GM12878 (cell line): ENCODE data around the gene PLCB4. TPM values are rescaled to one million over a fixed set of nuclear protein-coding genes. Genes with fewer than 3 reads are reported as not detected.

Source experiments
- ATAC-seq: fragments of 200-7000 bp; cut with Tn5 transposase; 3 replicates; pipeline ENCODE4 v1.9.1; 2020; ENCODE audit warnings: mild to moderate bottlenecking, moderate library complexity
- BruUV-seq: library from RNA; stranded (reverse); fragments of 400-500 nt; replicated peaks from 2 replicates; lab custom pipeline; 2021; lab: Mats Ljungman, UMichigan
- CTCF ChIA-PET: fragments of 300-600 bp; sonication (Branson Sonifier 250); formaldehyde crosslinking; extraction: SDS; loops from one replicate; lab custom pipeline; 2021; ENCODE audit warnings: inconsistent platforms; lab: Yijun Ruan, JAX
- POLR2A ChIA-PET: fragments of 350-600 bp; formaldehyde crosslinking; extraction: SDS; loops from one replicate; lab custom pipeline; 2021; ENCODE audit warnings: inconsistent platforms; lab: Charles Lee
- RAD21 ChIA-PET: fragments of 300-600 bp; sonication (Branson Sonifier 250); formaldehyde crosslinking; loops from one replicate; lab custom pipeline; 2023; ENCODE audit warnings: antibody characterized with exemption; ENCODE audit not compliant: unreplicated experiment; lab: Charles Lee
- SMC1A ChIA-PET: fragments of 300-600 bp; sonication (Branson Sonifier 250); formaldehyde crosslinking; loops from one replicate; lab custom pipeline; 2023; ENCODE audit not compliant: unreplicated experiment, uncharacterized antibody; lab: Charles Lee
- DNase-seq: peaks from one replicate; pipeline ENCODE4 v3.0.0-alpha.2; 2011; ENCODE audit warnings: low read depth, low spot score
- FAIRE-seq: peaks from 3 replicates; lab custom pipeline; 2011; peaks lifted over from hg19 to GRCh38; lab: Jason Lieb, UNC
- H2AFZ ChIP-seq: 2 replicates; pipeline ENCODE4 v1.6.0; 2011; ENCODE audit warnings: low read depth, low read length, control low read depth; ENCODE audit not compliant: control insufficient read depth
- H3K27ac ChIP-seq: 2 replicates; pipeline ENCODE4 v1.5.1; 2011; ENCODE audit warnings: control low read depth; ENCODE audit not compliant: control insufficient read depth, insufficient read depth
- H3K27me3 ChIP-seq, 2 experiments: replicated peaks in 1 of 2; 2 replicates each; pipeline versions ENCODE4 v1.6.0 to v1.6.1; 2011; ENCODE audit warnings: low read length in 1 of 2; ENCODE audit not compliant: control insufficient read depth in 2 of 2, insufficient read depth in 2 of 2
- H3K36me3 ChIP-seq, 2 experiments: 2 replicates each; pipeline ENCODE4 v1.5.1; 2011; ENCODE audit warnings: low read length in 1 of 2; ENCODE audit not compliant: control insufficient read depth in 2 of 2, insufficient read depth in 2 of 2
- H3K4me1 ChIP-seq: 2 replicates; pipeline ENCODE4 v1.6.1; 2011; ENCODE audit warnings: mild to moderate bottlenecking, low read length, moderate library complexity, mixed read lengths; ENCODE audit not compliant: control insufficient read depth, insufficient read depth
- H3K4me2 ChIP-seq: 2 replicates; pipeline ENCODE4 v1.6.0; 2011; ENCODE audit warnings: control low read depth; ENCODE audit not compliant: control insufficient read depth, insufficient read depth
- H3K4me3 ChIP-seq: fragments of 200-600 bp; sonication (generic); 2 replicates; pipeline ENCODE4 v1.5.1; 2016
- H3K79me2 ChIP-seq: 2 replicates; pipeline ENCODE4 v1.6.0; 2011; ENCODE audit warnings: low read length; ENCODE audit not compliant: control insufficient read depth, insufficient read depth
- H3K9ac ChIP-seq: 2 replicates; pipeline ENCODE4 v1.8.0; 2011; ENCODE audit warnings: low read length, control low read depth, mixed read lengths; ENCODE audit not compliant: control insufficient read depth, insufficient read depth
- H3K9me3 ChIP-seq: replicated peaks from 3 replicates; pipeline ENCODE4 v1.5.1; 2011; ENCODE audit warnings: mild to moderate bottlenecking, low read length; ENCODE audit not compliant: control insufficient read depth, insufficient read depth
- H4K20me1 ChIP-seq: 2 replicates; pipeline ENCODE4 v1.6.0; 2011; ENCODE audit not compliant: control insufficient read depth, insufficient read depth
- ASH2L ChIP-seq: fragments of 300-600, 200-600 bp; sonication (generic); IDR thresholded peaks from 2 replicates; pipeline ENCODE4 v1.6.1; 2017; ENCODE audit warnings: low read depth, mild to moderate bottlenecking, borderline replicate concordance
- BACH1 ChIP-seq: fragments of 450-650 bp; IDR thresholded peaks from 2 replicates; pipeline ENCODE4 v1.6.1; 2017; ENCODE audit warnings: mild to moderate bottlenecking, borderline replicate concordance
- BCL11A ChIP-seq: IDR thresholded peaks from 2 replicates; pipeline ENCODE4 v1.6.1; 2011; ENCODE audit warnings: low read depth, low read length
- CBFB ChIP-seq: IDR thresholded peaks from 2 replicates; pipeline ENCODE4 v1.6.1; 2016; ENCODE audit warnings: antibody characterized with exemption, low read depth
- EGR1 ChIP-seq, 2 experiments: IDR thresholded peaks; 1 replicate in 1 of 2; 2 replicates in 1 of 2; pipeline ENCODE4 v1.6.1; 2011 to 2012; ENCODE audit warnings: low read depth in 2 of 2, low read length in 2 of 2, borderline replicate concordance in 1 of 2, mild to moderate bottlenecking in 1 of 2, moderate library complexity in 1 of 2
- HDAC6 ChIP-seq: fragments of 200-600 bp; sonication (generic); IDR thresholded peaks from one replicate; pipeline ENCODE4 v1.8.0; 2017; ENCODE audit warnings: antibody characterized with exemption; ENCODE audit not compliant: unreplicated experiment
- MEF2B ChIP-seq: fragments of 450-650 bp; IDR thresholded peaks from 2 replicates; pipeline ENCODE4 v1.6.1; 2018; ENCODE audit warnings: mild to moderate bottlenecking, moderate library complexity; ENCODE audit not compliant: partially characterized antibody, poor library complexity, severe bottlenecking
- MTA3 ChIP-seq: IDR thresholded peaks from 2 replicates; pipeline ENCODE4 v1.6.1; 2012; ENCODE audit warnings: low read length, inconsistent platforms, borderline replicate concordance
- PAX5 ChIP-seq: IDR thresholded peaks from 2 replicates; pipeline ENCODE4 v1.6.1; 2011; ENCODE audit warnings: low read depth, low read length, borderline replicate concordance
- POLR2AphosphoS2 ChIP-seq: IDR thresholded peaks from 2 replicates; pipeline ENCODE4 v1.6.1; 2011; ENCODE audit warnings: low read depth, mild to moderate bottlenecking, low read length, improper control_type of control experiment, moderate library complexity
- RUNX3 ChIP-seq: IDR thresholded peaks from 2 replicates; pipeline ENCODE4 v1.6.1; 2012; ENCODE audit warnings: low read length, inconsistent platforms
- ZNF384 ChIP-seq: IDR thresholded peaks from 2 replicates; pipeline ENCODE4 v1.6.1; 2012; ENCODE audit warnings: low read depth, mild to moderate bottlenecking, low read length, improper control_type of control experiment, borderline replicate concordance
- WGBS: methylation state at CpG from one replicate; pipeline ENCODE4 v1.1.6; 2016; ENCODE audit warnings: low lambda C conversion rate; ENCODE audit not compliant: insufficient replicate concordance, insufficient coverage; ENCODE audit errors: missing lambda C conversion rate; 5-methylcytosine and 5-hydroxymethylcytosine counted together
- in situ Hi-C: fragments of 300-500 bp; cut with MboI; formaldehyde crosslinking; loops from 9 replicates; pipeline ENCODE4 v1.14.3; 2018; ENCODE audit warnings: mixed read lengths
- intact Hi-C: fragments of 100-400 bp; cut with micrococcal nuclease; formaldehyde crosslinking; loops from one replicate; pipeline ENCODE4 v1.14.2; 2022; ENCODE audit not compliant: unreplicated experiment
- polyA plus RNA-seq, 11 experiments: library from polyadenylated mRNA; depleted of rRNA in 4 of 11; unstranded in 6 of 11; stranded (reverse) in 5 of 11; fragments of >200 nt; fragmentation: Nextera tagmentation in 4 of 11; fragmentation: Illumina TruSeq in 1 of 11; extraction: Ambion mirVana in 4 of 11; extraction: Trizol in 1 of 11; gene quantifications; 1 replicate in 1 of 11; 2 replicates in 10 of 11; pipeline versions ENCODE4 v1.2.1 to v1.2.3, GENCODE V29; 2011 to 2016; ENCODE audit warnings: inconsistent platforms in 2 of 11, missing spikeins in 2 of 11, low read depth in 1 of 11
- total RNA-seq, 4 experiments: library from RNA; depleted of rRNA in 3 of 4; stranded (reverse); fragments of >200 nt in 3 of 4; fragmentation: Illumina TruSeq in 1 of 4; extraction: Trizol in 1 of 4; gene quantifications; 2 replicates each; pipeline versions ENCODE4 v1.2.1 to v1.2.3, GENCODE V29; 2013 to 2021
- TF ChIP-seq, protein P1 (sequence below): fragments of 150-350 bp; IDR thresholded peaks from 2 replicates; pipeline ENCODE4 v1.6.1; 2016; ENCODE audit warnings: low read depth, low read length
- TF ChIP-seq, protein P2 (sequence below): fragments of 450-650 bp; IDR thresholded peaks from 2 replicates; pipeline ENCODE4 v1.6.1; 2017; ENCODE audit warnings: antibody characterized with exemption, mild to moderate bottlenecking, moderate library complexity

PLCB4 gene
- total and polyA plus RNA-seq, 10 of the 15 experiments (the other 5 are each of a cell fraction or from before 2014, with no cell fraction given): not detected

DNA sequence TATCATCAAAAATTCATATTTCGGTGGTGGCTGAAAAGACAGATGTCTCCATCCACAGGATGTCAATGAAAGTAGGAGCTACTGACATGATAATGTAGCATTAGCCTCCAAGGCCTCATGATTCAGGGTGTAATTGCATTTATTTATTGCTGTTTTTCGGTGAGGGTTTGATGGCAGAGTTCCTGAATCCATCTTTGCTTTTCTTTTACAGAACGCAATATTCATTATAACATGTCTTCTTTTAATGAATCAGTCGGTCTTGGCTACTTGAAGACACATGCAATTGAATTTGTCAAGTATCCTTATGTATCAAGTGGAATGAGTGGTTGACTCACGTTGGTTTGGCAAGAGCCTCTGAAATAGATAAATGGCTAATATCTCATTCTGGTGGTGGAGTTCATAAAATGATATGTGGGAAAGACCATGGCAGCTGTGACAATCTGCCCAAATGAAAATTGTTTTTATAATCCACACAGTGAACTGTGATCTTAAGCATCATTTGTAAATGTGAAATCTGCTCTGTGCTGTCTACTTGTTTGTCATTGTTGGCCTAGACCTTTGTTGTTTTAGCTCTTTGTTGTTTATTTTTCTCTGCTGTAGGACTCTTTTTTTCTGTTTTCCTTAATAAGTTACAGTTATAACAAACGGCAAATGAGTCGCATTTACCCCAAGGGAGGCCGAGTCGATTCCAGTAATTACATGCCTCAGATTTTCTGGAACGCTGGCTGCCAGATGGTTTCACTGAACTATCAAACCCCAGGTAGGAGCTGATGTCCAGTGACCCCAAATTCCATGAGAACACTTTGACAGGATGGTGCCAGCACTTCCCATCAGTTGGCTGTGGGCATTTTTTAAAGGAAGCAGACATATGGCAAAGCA lies 339.8 kb downstream of the PLCB4 start:
- DNase-seq: no peak
- Histone ChIP-seq H3K4me1 (peaks cover 14% of the 10 kb centered on the region), H3K9ac (no peak overlapping the region), H3K27me3 (no peaks in the 10 kb centered on the region), H3K27ac (no peak overlapping the region), H3K4me2 (no peak overlapping the region), H3K36me3 (no peaks in the 10 kb centered on the region), H3K4me3 (no peak overlapping the region), H3K79me2 (no peaks in the 10 kb centered on the region), H4K20me1 (no peaks in the 10 kb centered on the region), H3K9me3 (no peaks in the 10 kb centered on the region; the same call in 2 of the 3 replicates), H2AFZ (no peak overlapping the region)
- in situ Hi-C loops (loop anchor here (10.0 kb wide), 1 partner anchor 506 kb away; no protein-coding TSS in a partner anchor), intact Hi-C loops (loop anchor here (1.0 to 2.0 kb wide), 3 partner anchors 60 to 505 kb away; no protein-coding TSS in a partner anchor)
- 37% methylated on average over 10 of the region's 10 CpGs for WGBS
- TF ChIP-seq, protein P1, sequence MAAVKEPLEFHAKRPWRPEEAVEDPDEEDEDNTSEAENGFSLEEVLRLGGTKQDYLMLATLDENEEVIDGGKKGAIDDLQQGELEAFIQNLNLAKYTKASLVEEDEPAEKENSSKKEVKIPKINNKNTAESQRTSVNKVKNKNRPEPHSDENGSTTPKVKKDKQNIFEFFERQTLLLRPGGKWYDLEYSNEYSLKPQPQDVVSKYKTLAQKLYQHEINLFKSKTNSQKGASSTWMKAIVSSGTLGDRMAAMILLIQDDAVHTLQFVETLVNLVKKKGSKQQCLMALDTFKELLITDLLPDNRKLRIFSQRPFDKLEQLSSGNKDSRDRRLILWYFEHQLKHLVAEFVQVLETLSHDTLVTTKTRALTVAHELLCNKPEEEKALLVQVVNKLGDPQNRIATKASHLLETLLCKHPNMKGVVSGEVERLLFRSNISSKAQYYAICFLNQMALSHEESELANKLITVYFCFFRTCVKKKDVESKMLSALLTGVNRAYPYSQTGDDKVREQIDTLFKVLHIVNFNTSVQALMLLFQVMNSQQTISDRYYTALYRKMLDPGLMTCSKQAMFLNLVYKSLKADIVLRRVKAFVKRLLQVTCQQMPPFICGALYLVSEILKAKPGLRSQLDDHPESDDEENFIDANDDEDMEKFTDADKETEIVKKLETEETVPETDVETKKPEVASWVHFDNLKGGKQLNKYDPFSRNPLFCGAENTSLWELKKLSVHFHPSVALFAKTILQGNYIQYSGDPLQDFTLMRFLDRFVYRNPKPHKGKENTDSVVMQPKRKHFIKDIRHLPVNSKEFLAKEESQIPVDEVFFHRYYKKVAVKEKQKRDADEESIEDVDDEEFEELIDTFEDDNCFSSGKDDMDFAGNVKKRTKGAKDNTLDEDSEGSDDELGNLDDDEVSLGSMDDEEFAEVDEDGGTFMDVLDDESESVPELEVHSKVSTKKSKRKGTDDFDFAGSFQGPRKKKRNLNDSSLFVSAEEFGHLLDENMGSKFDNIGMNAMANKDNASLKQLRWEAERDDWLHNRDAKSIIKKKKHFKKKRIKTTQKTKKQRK: no peak
- TF ChIP-seq RUNX3 (no peak), ASH2L (no peak), ZNF384 (no peak), EGR1 (IDR thresholded peaks at IDR 0.05; ENCODE audit: borderline replicate concordance in 1 of 2, low read depth in 2 of 2, low read length in 2 of 2) (no peak), BCL11A (no peak), MTA3 (no peak), HDAC6 (no peak), POLR2AphosphoS2 (no peak), CBFB (no peak), BACH1 (no peak), PAX5 (no peak), MEF2B (no peak)
- TF ChIP-seq, protein P2, sequence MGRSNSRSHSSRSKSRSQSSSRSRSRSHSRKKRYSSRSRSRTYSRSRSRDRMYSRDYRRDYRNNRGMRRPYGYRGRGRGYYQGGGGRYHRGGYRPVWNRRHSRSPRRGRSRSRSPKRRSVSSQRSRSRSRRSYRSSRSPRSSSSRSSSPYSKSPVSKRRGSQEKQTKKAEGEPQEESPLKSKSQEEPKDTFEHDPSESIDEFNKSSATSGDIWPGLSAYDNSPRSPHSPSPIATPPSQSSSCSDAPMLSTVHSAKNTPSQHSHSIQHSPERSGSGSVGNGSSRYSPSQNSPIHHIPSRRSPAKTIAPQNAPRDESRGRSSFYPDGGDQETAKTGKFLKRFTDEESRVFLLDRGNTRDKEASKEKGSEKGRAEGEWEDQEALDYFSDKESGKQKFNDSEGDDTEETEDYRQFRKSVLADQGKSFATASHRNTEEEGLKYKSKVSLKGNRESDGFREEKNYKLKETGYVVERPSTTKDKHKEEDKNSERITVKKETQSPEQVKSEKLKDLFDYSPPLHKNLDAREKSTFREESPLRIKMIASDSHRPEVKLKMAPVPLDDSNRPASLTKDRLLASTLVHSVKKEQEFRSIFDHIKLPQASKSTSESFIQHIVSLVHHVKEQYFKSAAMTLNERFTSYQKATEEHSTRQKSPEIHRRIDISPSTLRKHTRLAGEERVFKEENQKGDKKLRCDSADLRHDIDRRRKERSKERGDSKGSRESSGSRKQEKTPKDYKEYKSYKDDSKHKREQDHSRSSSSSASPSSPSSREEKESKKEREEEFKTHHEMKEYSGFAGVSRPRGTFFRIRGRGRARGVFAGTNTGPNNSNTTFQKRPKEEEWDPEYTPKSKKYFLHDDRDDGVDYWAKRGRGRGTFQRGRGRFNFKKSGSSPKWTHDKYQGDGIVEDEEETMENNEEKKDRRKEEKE: no peak
- no peak for FAIRE-seq
- no peak; the same call in 1 of the 3 replicates for ATAC-seq
- BruUV-seq: no TSS peak
- SMC1A ChIA-PET: interaction anchor here (0.6 to 4.5 kb wide), 21 partner anchors 8 to 1067 kb away, joined by 3 to 71 read pairs (median 5); no protein-coding TSS in a partner anchor
- RAD21 ChIA-PET: interaction anchor here (0.7 to 2.5 kb wide), 8 partner anchors 11 to 1565 kb away, joined by 3 to 63 read pairs (median 4); no protein-coding TSS in a partner anchor
- CTCF ChIA-PET: interaction anchor here (0.7 to 7.5 kb wide), 38 partner anchors 10 to 1021 kb away, joined by 3 to 235 read pairs (median 4); no protein-coding TSS in a partner anchor
- POLR2A ChIA-PET: no interaction called here
